Tracheal epithelial cell (primary cell): Measurements from ENCODE around the gene GABARAPL2. TPM values are rescaled to one million over a fixed set of nuclear protein-coding genes. Genes with fewer than 3 reads are reported as not detected.

Source experiments
- total RNA-seq: library from RNA; depleted of rRNA; stranded (reverse); fragments of >200 nt; gene quantifications from 2 replicates; pipeline ENCODE4 v1.2.1, GENCODE V29; 2014

Gene GABARAPL2
- 20.7 and 24.9 TPM in 2 replicates for total RNA-seq

GRCh38 chr16:75566040-75566757 is at the start of gene GABARAPL2:
Gene GABARAPL2 (plus strand): TSS chr16:75566379. CDS start chr16:75566487, 108 bp downstream.

GRCh38 chr16:75535901-75536300 is 30.3 kb upstream of the GABARAPL2 start, which contains the start of gene CHST5:
Gene CHST5 (minus strand): TSS chr16:75536108. CDS start chr16:75530384, 5,724 bp downstream.

GRCh38 chr16:75555707-75556430 is 10.3 kb upstream of the GABARAPL2 start, which contains the start of gene TMEM231:
Gene TMEM231 (minus strand): TSS chr16:75556252. CDS start chr16:75556209, 43 bp downstream.

GRCh38 chr16:75622761-75623605 is 56.8 kb downstream of the GABARAPL2 start, which contains the start of gene ADAT1:
Gene ADAT1 (minus strand): TSS chr16:75623281. CDS start chr16:75620799, 2,482 bp downstream.

Other genes with a start within 250 kb of the GABARAPL2 start
- gene CFDP1, start 132.9 kb upstream of the GABARAPL2 start, total RNA-seq = 37.6 and 40.7 TPM in 2 replicates
- 28.1 and 31.3 TPM in 2 replicates for gene TMEM170A, start 101.7 kb upstream of the GABARAPL2 start, total RNA-seq
- 0.48 and 2.1 TPM in 2 replicates for gene CHST6, start 70.9 kb upstream of the GABARAPL2 start, total RNA-seq
- gene CHST5, start 30.3 kb upstream of the GABARAPL2 start, total RNA-seq = not detected in 2 replicates
- gene TMEM231, start 10.1 kb upstream of the GABARAPL2 start, total RNA-seq = 7.7 and 11.1 TPM in 2 replicates
- gene ADAT1, start 56.9 kb downstream of the GABARAPL2 start, total RNA-seq = 61.8 and 66.0 TPM in 2 replicates
- gene KARS1, start 81.3 kb downstream of the GABARAPL2 start, total RNA-seq = 193 and 216 TPM in 2 replicates
- gene TERF2IP, start 81.4 kb downstream of the GABARAPL2 start, total RNA-seq = 27.0 and 35.6 TPM in 2 replicates
- gene CPHXL2, start 110.6 kb downstream of the GABARAPL2 start, total RNA-seq = not detected in 2 replicates
- gene DUXB, start 135.1 kb downstream of the GABARAPL2 start, total RNA-seq = not detected in 2 replicates
- gene CPHXL, start 160.1 kb downstream of the GABARAPL2 start, total RNA-seq = not detected in 2 replicates